ENCODE measurements around the gene KRTAP4-4.
"Not testable (repeated sequence)": the region's sequence is repeated elsewhere in the genome, so short reads cannot be mapped to it uniquely, and the experiment has no call there.

Gene KRTAP4-4

GRCh38 chr17:41160648-41161047 lies at the start of gene KRTAP4-4:
KRTAP4-4 (minus strand) TSS chr17:41160748; CDS start chr17:41160691, 57 bp downstream.
- no peak for DNase-seq

DNA sequence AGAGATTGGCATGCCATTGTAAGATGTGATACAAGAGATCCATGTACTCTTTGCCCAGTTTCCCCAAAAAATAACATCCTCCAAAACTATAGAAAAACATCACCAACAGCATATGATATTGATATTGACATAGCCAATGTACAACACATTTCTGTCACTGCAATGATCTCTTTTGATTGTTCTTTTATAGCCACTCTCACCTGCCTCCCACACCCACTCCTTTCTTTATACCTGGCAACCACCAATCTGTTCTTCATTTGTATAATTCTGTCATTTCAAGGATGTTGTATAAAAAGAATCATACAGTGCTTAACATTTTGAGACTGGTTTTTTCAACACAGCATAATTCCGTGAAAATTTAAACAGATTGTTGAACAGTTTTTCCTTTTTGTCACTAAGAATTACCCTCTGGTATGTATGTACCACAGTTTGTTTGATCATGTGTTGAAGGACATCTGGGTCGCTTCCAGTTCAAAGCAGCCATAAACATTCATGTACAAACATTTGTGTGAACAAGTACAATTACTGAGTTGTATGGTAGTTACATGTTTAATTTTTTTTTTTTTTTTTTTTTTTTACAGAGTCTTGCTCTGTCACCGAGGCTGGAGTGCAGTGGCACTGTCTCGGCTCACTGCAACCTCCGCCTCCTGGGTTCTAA lies 39.0 kb upstream of the KRTAP4-4 start:
- no peak for DNase-seq

DNA sequence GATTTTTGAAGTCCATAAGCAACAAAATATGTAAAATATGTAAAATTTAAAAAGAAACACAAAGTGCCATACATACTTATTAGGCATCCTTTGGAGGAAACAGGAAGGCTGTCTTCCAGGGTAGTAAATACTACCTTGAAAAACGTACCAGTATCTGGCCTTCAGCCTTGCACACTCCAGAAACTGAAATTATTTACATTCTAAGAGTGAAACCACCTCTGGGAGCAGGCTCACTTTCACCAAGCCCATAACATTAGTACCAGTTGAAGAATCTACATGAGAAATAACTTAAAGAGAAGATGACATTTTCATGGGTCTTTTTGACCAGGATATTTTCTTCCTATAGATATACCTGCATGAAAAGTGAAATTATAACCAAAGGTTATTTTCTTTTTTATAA lies 35.5 kb upstream of the KRTAP4-4 start:
- no peak for DNase-seq

GRCh38 chr17:41190328-41190727 lies 29.8 kb upstream of the KRTAP4-4 start:
- DNase-seq: no peak

DNA sequence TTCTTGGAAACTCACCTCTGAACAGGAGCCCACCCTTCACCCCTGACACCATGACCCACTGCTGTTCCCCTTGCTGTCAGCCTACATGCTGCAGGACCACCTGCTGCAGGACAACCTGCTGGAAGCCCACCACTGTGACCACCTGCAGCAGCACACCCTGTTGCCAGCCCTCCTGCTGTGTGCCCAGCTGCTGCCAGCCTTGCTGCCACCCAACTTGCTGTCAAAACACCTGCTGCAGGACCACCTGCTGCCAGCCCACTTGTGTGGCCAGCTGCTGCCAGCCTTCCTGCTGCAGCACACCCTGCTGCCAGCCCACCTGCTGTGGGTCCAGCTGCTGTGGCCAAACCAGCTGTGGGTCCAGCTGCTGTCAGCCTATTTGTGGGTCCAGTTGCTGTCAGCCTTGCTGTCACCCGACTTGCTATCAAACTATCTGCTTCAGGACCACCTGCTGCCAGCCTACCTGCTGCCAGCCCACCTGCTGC lies 29.3 kb upstream of the KRTAP4-4 start, which contains the start of gene KRTAP9-1:
Gene KRTAP9-1, plus strand, starts transcription at position 51 of the 482 bp plus-strand sequence. Its CDS starts 0 bp downstream, at position 51.
- DNase-seq: not testable (repeated sequence)

GRCh38 chr17:41186872-41187271 lies 26.3 kb upstream of the KRTAP4-4 start:
- DNase-seq: no peak

DNA sequence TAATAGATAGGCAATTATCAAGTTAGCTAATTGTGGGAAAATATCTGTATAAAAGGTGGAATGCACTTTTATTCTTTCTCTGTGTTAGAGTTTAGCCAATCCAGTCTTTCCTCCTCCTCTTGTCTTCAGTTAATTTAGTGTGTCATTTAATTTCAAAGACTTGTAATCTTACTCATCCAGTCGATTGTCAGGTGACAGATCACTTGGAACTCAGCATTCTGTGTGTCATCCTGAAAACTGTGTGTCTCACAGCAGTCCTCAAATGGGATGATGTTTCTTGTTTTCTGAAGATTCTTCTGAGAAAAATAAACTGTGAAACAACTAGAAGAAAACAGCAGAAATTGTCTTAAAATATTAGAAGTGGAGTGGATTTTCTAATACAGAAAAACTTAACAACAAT lies 24.5 kb upstream of the KRTAP4-4 start:
- no peak for DNase-seq

DNA sequence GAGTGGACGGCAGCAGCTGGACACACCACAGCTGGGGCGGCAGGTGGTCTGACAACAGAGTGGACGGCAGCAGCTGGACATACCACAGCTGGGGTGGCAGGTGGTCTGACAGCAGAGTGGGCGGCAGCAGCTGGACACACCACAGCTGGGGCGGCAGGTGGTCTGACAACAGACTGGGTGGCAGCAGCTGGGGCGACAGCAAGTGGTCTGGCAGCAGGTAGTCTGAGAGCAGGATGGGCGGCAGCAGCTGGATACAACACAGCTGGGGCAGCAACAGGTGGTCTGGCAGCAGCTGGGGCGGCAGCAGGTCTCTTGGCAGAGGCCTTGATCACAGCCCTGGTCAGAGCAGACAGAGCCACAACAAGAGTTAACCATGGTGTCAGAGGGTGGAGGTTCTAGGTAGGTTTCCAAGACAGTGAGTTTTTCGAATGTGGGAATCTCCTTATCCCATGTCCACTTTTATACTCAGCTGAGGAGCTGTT lies 24.0 kb upstream of the KRTAP4-4 start, which contains the start of gene KRTAP4-1:
Gene KRTAP4-1, minus strand, starts transcription at position 432 of the 482 bp plus-strand sequence. Its CDS starts 57 bp downstream, at position 375.
- no peak for DNase-seq

- no peak for DNase-seq
These were observed 18.5 kb upstream of the KRTAP4-4 start for GRCh38 chr17:41178843-41179616.

DNA sequence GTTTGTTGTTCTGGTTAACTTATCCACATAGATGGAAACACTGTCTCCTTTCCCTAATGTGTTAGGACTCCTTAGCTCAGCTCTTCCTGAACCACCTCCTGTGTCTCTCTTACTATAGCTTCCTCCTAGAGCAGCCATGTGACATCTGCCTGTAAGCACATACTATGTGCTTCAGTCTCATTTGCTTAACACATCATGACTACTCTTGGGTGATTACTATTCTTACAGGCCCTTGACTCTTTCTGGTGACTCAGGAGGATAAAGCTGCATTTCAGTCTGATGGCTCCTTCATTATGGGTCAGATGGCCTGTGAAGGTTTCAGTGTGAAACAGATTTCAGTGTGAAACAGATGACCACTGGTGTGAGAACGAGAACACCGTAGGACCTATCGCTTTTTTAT lies 17.8 kb upstream of the KRTAP4-4 start:
- DNase-seq: no peak

DNA sequence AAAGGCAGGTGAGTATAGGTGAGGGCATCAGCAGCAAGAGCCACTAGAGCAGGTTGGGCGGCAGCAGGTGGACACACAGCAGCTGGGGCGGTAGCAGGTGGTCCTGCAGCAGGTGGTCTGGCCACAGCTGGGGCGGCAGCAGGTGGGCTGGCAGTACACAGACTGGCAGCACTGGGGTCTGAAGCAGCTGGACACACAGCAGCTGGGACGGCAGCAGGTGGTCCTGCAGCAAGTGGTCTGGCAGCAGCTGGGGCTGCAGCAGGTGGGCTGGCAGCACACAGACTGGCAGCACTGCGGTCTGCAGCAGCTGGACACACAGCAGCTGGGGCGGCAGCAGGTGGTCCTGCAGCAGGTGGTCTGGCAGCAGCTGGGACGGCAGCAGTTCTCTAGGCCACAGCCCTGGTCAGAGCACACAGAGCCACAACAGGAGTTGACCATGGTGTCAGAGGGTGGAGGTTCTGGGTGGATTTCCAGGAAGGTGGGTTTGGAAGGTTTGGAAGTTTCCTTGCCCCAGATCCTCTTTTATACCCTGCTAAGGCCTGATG lies 17.3 kb upstream of the KRTAP4-4 start, which contains the start of gene KRTAP4-2:
Gene KRTAP4-2, minus strand, starts transcription at position 495 of the 545 bp plus-strand sequence. Its CDS starts 57 bp downstream, at position 438.
- no peak for DNase-seq

DNA sequence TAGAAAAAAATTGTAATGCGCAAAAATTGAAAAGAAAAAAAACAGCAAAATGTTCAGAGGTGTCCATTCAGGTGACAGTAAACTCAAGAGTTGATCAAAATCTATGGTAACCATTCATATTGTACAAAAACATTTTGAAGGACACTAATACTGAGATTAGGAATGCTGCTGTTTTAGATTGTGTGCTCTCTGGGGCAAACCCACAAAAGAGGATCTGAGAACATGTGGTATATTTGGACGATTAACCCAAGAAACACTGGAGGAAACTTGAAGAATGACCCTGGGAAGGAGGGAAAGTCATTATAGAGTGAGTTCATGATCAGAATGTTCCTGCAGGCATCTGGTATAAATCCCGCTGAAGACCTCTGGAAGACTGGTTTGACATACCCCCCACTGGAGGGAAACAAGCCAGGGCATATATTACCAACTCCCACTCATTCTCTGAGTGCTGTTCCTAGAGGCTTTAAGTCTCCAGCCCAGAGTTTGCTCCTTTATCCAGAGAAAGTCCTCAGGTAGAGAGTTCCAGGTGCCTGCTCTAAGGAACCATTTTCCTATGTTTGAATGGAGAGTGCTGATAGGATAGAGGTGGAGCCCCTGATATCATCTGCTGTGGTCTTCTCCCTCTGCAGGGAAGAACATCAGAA lies 16.3 kb upstream of the KRTAP4-4 start:
- no peak for DNase-seq

GRCh38 chr17:41171886-41172285 lies 11.3 kb upstream of the KRTAP4-4 start:
- DNase-seq: no peak

- DNase-seq: no peak
These were observed 7.6 kb upstream of the KRTAP4-4 start, which contains the start of gene KRTAP4-3 for GRCh38 chr17:41168121-41168520. KRTAP4-3 (minus strand) TSS chr17:41168221; CDS start chr17:41168172, 49 bp downstream.

DNA sequence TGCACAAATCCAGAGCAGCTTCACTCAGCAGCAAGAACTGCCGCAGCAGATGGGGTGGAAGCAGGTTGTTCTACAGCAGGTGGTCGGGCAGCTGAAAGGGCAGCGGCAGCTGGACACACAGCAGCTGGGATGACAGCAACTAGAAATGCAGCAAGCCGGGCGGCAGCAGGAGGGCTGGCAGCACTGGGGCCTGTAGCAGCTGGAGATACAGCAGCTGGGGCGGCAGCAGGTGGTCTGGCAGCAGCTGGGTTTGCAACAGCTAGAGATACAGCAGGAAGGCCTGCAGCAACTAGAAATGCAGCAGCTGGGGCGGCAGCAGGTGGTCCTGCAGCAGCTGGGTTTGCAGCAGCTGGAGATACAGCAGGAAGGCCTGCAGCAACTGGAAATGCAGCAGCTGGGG lies 7.0 kb upstream of the KRTAP4-4 start:
- DNase-seq: no peak

- DNase-seq: no peak
These were observed 3.3 kb upstream of the KRTAP4-4 start for GRCh38 chr17:41163828-41164227.

GRCh38 chr17:41160190-41160589 lies 358 bp downstream of the KRTAP4-4 start:
- not testable (repeated sequence) for DNase-seq

- no peak for DNase-seq
These were observed 6.7 kb downstream of the KRTAP4-4 start for GRCh38 chr17:41153856-41154255.

- DNase-seq: no peak
These were observed 9.0 kb downstream of the KRTAP4-4 start for GRCh38 chr17:41151525-41151924.

DNA sequence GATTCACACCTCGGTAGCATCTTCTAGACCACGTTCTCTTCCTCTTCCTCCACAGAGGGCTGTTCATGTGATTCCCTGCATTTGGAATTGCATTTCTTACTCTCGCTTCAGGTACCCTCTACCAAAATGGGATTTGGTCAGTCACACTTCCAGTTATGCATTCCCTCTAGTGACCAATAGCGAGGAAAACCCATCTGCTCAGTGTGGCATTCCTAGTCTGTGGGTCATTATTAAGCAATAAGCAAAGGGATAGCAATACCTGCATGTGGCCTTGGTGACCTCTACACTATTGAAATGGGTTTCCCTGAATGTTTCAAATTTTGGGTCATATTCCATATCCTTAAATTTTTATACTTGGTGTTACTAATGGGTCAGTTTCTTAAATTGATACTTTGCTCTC lies 10.5 kb downstream of the KRTAP4-4 start:
- no peak for DNase-seq

GRCh38 chr17:41149652-41149985 lies 10.9 kb downstream of the KRTAP4-4 start, which contains the start of gene KRTAP4-5:
KRTAP4-5 (minus strand) TSS chr17:41149825; CDS start chr17:41149767, 58 bp downstream.
- no peak for DNase-seq

GRCh38 chr17:41148971-41149651 lies 11.4 kb downstream of the KRTAP4-4 start:
- DNase-seq: not testable (repeated sequence)
